HG03175 (cell line): ENCODE results near the gene GALNS.
A peak's percentile ranks its signal among the peaks of the same experiment; 100 is the strongest.

Experiments used
- ATAC-seq: cut with Tn5 transposase; IDR thresholded peaks from one replicate; pipeline ENCODE4 v1.9.1; 2021; ENCODE audit warnings: mild to moderate bottlenecking, moderate library complexity; ENCODE audit not compliant: unreplicated experiment

Gene GALNS

DNA sequence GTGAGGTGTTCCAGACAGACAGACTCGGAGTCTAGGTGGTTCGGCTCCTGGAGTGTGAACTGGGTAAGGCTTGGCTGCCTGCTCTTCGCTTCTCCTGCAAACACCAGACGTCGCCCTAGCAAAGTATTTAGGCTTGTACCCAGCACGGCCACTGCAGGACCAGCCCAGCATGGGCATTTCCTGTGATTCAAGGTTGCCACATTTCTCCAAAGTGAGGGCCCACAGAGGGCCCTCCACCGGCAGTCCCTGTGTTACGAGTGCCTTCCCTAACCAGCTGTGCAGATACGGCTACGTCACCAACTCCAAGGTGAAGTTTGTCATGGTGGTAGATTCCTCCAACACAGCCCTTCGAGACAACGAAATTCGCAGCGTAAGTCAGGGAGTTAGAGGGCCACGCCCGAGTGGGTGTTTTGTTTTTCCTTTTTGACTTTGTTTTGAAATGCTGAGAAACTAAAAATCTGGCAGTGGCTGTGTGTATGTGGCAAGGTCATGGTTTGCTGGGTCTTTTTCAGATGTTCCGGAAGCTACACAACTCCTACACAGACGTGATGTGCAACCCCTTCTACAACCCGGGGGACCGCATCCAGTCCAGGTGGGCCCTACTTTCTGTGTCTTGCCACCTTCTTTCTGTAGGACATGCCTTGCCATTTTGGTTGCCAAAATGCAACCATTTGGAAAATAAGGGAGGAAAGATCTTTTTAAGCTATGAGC, 2.8 kb upstream of the GALNS start:
- ATAC-seq: no peak

DNA sequence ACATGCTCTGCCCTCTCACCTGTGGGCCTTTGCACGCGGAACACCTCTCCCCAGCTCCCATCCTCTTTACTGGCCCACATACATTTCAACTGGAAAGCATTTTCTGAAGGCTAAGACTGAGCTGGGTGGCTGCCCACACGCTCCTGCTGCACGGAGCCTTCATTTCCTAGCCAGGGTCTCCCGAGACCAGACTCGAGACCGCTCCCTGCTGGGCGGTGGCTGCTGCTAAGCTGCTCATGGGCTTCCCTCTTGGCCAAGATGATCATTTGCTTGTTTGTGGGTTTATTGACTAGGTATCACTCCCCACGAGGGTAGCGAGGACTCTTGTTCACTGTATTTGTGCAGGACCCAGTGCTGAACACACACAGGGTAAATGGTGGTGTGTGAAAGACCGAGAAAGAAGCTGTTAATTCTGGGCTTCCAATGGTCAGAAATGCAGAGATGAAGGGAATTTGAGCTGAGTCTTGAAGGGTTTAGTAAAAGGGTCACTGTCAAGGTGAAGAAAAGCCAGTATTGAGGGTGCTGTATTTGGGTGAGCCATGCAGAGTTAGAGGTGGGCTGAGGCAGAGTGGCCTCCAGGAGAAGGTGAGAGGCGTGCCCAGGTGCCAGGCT, 1.1 kb upstream of the GALNS start:
- peak; percentile 38 for ATAC-seq

DNA sequence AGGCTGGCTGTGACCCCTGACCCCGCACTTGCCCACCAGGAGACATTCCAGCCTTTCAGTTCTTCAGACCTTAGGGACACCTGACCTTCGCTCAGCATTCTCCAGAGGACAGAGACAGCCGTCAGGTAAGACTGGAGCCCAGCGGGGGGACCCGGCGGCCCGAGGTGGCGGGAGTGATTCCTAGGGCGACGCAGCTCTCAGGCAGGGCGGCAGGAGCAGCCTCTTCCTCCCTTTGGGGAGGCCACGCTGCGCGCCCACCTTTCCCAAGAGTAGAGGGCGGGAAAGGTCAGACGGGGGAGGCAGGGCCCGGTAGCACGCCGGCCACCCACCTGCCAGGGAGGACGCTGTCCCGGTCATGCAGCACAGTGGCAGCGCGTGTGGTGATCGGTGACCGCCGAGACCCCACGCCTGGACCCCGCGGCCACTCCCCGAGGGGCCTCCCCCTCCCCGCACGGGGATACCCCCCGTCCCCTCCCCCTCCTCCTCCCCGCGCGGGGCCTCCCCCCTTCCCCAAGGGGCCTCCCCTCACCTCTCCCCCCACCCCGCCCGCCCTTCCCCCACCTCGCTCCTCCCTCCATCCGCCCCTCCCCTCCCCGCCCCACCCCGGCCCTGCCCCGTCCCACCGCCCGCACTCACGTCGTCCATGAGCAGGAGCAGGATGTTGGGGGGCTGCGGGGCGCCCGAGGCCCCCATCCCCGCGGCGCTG, 472 bp downstream of the GALNS start:
- ATAC-seq: no peak

DNA sequence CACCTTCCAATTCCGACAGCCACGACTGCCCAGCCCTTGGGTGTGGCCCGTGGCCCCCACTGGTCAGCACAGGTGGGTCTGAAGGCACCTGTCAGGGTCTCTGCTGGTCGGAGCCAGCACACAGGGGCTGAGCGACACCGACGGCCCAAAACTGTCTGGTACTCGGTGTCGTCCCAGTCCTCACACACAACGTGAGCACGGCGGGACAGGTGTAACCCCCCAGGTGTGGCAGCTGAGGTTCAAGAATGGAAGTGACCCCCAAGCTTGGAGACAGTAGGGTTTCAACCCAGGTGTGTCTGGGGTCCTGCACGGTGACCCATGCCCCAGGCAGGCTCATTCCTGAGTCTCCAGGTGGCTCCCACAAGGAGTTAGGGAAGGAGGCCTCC, 1.0 kb downstream of the GALNS start:
- ATAC-seq: no peak

DNA sequence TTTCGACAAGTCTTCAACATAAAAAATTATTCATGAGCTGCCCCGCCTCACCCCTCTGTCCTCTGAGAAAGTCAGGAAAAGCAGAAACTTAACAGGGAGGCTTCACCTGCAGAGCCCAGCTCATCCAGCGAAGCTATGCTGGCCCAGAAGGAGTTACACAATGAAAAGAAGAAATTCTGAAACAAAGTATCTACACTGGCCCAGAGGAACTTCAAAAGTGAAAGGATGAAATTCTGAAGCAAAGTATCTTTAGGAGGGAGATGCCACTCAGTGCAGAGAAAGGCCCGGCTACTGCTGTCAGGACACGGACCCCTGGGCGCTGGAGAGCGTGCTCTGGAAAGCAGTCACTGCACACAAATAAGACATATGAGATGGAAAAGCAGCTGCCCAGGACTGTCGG, 1.6 kb downstream of the GALNS start:
- ATAC-seq: no peak

DNA sequence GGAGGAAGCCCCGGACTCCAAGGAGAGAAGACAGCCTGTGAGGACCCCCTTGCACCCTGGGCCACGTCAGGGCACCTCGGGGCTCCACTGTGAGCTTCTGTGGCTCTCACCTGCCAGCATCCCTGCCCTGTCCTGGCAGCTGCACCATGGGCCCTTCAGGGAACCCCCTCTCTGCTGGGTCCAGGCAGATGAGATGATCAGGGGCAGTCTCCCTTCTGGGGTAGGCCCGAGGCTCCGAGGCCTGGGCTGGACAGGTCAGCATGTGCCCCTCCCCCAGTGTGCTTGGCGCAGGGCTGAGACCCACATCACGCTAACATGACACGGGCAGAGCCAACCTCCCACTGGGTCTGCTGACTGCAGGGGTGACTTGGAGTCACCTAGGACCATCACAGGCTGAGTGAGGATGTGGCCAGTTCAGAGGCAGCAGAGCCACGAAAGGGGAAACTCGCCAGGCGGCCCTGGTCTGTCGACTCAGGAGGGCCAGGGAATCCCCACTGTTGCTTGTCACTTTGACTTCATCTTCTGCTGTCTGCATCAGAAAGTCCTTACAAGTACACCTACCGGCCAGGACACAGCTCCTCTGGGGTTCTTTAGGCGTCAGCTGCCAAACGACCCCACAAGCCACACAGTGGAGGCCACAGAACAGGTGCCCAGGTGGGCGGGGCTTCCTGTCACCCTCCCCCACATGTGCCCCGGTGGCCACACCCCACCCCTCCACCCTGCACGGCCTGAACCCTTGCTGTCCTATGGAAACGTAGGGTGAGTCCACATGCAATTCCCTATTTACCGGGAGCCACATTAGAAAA, 2.2 kb downstream of the GALNS start:
- ATAC-seq: no peak

DNA sequence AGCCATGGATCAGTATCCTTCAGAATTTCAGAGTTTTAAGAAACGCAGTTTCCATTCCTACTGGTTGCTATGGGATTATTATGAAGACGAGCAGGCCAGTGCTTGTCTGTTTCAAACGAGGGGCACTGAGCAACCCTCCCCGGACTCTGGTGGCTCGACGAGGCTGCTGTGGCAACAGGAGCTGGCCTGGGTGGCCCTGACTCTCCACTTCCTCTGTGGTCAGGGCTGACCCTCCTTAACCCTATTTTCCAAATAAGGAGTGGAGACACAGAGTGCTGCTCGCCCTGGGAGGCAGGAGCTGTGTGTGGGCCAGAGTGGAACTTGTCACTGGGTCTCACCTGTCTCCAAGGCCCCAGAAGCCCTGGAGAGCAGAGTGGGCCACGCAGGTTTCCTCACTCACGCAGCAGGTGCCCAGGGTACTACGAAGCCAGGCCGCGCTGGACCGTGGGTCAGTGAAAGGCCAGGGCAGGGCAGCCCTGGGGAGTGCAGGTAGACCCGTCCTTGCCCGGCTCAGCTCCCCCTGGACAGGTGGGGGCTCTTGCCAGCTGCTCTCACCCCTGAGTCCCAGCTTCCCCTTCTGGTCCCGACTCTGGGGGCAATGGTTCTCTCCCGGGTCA, 3.3 kb downstream of the GALNS start:
- no peak for ATAC-seq

DNA sequence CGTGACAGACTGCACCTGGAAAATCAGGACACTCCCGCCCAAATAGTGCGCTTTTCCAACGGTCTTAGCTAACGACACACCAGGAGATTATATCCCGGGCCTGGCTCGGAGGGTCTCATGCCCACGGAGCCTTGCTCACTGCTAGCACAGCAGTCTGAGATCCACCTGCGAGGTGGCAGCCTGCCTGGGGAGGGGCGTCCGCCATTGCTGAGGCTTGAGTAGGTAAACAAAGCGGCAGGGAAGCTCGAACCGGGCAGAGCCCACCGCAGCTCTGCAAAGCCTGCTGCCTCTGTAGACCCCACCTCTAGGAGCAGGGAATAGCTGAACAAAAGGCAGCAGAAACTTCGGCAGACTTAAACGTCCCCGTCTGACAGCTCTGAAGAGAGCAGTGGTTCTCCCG, 5.1 kb downstream of the GALNS start:
- ATAC-seq: no peak

DNA sequence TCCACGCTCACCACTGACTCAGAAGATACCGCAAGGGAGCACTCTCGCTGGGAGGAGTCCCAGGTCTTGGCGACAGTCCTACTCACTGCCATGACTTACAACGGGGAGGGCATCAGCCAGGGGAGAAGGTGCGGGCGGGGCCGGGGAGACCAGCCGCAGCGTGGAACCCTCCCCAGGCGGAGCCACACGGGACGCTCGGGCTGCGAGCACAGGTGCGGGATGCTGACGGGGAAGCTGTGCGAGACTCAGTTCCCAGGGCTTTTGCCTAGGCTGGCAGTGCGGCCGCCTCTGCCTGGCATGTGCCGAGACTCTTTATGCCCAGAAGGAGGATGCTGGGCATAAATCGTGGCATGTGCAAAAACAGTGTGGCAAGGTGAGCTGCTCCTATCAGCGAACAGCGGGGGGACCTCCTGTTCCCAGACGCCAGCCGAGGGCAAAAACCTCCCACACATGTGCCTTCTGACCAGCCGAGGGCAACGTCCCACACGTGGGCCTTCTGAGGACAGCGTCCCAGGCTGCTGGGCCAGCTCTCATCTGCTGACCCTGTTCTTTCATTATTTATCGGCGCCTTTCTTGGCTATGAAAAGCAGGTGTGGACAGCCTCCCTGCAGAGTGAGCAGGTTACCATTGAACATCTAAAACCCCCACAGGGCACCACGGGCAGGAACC, 6.1 kb downstream of the GALNS start:
- no peak for ATAC-seq

DNA sequence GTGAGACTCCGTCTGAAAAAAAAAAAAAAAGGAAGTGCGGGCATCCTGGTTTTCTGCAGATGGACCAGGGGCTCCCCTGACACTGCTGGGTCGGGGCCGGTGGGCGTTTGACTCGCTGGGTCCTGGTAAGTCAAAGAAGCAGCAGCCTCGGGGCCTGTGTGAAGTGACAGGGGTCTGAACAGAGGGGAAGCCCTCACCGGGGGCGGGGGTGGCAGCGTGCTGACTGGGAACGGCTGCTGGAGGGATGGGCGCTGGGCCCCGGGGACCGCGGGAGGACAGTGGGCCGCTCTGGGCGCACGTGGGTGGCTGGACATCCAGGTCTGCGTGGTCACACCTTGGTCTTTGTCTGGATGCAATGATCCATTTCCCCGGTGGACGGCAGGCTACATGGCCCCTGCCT, 8.2 kb downstream of the GALNS start:
- no peak for ATAC-seq

DNA sequence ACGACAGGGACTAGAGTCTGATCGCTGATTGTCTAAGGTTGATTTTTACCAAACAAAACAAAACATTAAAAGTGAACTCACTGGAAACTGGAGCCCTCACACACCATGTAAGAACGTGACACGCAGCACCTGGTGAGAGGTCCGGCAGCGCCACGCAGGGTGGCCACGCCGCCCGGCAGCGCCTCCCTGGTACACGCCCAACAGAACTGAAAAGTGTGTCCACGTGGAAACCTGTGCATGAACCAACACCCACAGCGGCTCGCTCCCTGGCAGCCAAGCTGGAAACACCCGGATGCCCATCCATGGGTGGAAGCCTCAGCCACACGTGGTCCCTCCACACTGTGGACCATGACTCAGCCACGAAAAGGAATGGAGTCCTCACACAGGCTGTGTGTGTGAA, 9.1 kb downstream of the GALNS start:
- no peak for ATAC-seq

DNA sequence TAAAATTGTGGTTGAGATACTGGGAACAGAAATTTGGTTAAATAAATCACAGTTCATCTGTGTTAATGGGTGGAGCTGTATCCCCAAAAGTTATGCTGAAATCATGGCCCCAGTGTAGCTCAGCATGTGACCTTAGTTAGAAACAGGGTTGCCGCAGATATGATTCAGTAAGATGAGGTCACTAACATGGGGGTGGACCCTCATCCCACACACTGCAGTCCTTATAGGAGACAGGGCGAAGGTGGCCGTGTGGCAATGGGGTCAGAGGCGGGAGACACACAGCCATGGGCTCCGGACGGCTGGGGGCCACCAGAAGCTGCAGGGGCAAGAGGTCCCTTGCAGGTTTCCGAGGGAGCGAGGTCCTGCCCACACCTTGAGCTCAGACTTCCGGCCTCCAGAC, 10.7 kb downstream of the GALNS start:
- ATAC-seq: no peak

DNA sequence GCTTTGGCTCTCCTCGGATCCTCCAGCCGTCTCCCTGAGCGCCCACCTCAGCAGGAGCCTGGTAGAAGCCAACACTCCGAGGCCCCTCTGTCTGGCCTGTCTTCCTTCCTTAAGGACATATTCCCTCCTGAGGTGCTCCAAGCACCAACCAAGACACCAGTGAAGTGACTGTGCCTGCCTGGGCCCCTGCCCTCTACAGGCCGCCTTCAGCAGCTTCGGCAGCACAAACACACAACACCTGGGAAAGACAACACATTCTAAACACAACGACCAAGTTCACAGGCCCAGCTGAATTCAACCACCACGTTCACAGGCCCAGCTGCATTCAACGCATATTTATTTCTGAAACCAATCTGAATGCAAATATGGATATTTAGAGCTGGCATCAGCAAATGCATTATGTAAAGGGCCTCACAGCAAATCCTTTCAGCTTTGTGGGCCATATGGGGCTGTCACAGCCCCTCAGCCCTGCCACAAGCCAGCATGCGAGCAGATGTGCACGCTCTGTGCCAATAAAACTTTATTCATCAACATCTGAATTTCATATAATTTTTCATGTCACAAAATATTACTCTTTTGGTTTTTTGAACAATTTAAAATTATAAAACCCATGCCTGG, 12.2 kb downstream of the GALNS start:
- ATAC-seq: no peak

DNA sequence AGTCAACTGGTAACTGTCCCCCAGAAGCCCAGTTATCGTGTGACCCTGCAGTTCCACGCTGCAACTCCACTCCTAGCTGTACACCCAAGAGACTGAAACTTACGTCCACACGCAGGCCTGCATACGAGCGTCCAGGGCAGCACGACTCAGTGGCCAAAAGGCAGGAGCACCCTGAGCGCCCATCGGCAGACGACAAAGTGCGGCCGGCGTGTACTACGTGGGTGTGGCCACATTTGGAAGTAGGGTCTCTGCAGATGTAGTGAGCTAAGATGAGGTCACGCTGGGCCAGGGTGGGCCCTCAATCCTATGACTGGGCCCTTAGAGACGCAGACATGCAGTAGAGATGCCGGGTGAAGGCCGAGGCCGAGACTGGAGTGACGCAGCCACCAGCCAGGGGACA, 13.5 kb downstream of the GALNS start:
- no peak for ATAC-seq

DNA sequence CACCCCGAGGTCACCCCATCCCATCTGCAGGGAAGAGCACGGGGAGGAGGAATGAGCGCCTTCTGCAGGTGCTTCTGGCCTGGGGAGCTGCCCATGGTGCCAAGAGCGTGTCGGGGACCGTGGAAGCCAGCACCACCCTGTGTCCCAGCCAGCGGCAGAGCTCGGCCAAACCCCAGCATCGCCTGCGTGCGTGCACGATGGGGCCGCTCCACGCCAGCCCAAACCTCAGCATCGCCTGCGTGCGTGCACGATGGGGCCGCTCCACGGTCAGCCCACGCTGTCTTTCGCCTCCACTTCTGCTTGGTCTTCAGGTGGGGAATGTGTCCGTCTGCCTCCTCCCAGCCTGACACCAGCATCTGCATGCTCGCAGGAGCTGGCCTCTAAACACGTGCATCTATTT, 13.9 kb downstream of the GALNS start:
- no peak for ATAC-seq

DNA sequence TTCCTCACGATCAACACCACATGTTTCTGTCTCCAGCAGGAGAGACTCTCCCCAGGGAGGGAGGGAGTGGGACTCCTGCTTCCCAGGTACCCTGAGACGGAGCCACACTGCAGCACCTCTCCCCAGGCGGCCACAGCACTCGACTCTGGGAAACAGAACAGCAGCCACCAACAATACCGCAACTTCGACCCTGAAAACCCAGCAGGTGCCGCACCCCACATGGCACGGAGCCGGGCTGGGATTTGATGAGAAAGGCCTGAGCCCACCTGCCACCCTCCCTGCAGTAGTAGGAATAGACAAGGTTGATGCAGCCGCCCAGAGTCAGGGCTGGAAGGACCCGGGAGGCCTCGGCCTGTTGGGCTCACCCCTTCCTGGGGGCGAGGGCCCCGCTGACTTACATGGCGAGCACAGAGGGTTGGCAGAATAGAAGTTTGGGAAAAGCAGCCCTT, 14.4 kb downstream of the GALNS start:
- ATAC-seq: no peak

DNA sequence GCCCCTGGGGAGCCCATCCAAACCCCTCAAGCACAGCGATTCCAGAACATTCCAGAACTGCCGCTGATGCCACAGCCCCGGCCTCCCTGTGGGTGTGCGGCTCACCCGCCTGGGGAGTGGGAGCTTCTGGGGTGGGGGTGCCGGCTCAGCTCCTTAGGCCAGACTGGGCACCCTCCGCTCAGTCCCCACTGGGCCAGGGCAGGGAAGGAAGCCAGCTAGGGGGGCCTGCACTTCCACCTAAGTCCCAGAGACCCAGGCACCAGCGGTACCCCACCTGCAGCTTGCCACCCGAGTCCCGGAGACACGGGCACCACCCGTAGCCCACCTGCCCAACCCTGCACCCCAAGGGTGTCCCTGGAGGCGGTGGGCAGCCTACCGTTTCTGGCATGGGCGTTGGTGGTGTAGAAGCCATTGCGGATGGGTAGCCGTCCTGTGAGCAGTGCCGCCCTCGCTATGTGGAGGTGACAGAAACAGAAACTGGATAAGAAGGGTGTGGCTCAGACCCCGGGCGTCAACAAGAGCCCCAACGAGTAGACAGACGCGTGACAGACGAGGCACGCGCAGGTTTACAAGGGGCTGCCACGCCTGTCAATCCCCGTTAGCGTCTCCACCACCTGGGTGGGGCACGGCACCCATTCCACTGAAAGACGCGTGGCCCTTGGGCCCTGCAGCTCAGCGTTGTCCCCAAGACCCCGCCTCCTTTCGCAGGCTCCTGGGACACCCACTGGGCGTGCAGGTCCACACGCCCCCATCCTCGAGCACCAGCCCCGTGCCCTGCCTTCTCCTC, 15.0 kb downstream of the GALNS start:
- no peak for ATAC-seq

DNA sequence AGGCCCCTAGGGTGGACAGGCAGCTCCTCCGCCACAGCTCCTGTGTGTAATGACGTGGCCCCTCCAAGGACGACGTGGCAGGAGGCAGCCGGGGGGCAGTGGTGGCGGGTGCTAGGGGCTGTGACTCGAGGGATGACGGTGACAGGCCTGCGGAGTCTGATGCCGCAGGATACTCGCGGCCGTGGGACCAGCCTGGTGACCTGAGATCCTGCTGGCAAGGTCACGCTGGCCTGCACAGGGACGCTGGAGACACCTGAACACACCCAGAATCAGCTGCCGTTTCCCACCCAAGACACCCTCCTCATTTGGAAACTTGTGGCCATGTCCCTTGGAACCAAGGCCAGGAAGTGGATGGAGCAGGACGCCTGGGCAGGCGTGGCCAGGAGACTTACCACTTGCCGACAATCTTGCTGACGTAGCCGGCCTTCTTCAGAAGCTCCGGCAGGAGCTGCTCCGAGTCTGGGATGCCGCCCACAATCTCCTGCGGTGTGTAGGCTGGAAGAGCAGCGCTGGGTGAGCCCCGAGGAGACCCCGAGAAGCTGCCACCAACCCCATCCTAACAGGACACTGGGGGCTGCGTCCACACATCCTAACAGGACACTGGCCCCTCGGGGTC, 16.0 kb downstream of the GALNS start:
- no peak for ATAC-seq
